HG03139 (cell line): ENCODE measurements around the gene TIAM1.

Source experiments
- ATAC-seq: cut with Tn5 transposase; IDR thresholded peaks from one replicate; pipeline ENCODE4 v1.9.1; 2021; ENCODE audit not compliant: unreplicated experiment

Gene TIAM1, protein sequence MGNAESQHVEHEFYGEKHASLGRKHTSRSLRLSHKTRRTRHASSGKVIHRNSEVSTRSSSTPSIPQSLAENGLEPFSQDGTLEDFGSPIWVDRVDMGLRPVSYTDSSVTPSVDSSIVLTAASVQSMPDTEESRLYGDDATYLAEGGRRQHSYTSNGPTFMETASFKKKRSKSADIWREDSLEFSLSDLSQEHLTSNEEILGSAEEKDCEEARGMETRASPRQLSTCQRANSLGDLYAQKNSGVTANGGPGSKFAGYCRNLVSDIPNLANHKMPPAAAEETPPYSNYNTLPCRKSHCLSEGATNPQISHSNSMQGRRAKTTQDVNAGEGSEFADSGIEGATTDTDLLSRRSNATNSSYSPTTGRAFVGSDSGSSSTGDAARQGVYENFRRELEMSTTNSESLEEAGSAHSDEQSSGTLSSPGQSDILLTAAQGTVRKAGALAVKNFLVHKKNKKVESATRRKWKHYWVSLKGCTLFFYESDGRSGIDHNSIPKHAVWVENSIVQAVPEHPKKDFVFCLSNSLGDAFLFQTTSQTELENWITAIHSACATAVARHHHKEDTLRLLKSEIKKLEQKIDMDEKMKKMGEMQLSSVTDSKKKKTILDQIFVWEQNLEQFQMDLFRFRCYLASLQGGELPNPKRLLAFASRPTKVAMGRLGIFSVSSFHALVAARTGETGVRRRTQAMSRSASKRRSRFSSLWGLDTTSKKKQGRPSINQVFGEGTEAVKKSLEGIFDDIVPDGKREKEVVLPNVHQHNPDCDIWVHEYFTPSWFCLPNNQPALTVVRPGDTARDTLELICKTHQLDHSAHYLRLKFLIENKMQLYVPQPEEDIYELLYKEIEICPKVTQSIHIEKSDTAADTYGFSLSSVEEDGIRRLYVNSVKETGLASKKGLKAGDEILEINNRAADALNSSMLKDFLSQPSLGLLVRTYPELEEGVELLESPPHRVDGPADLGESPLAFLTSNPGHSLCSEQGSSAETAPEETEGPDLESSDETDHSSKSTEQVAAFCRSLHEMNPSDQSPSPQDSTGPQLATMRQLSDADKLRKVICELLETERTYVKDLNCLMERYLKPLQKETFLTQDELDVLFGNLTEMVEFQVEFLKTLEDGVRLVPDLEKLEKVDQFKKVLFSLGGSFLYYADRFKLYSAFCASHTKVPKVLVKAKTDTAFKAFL (N-terminal part only)

DNA sequence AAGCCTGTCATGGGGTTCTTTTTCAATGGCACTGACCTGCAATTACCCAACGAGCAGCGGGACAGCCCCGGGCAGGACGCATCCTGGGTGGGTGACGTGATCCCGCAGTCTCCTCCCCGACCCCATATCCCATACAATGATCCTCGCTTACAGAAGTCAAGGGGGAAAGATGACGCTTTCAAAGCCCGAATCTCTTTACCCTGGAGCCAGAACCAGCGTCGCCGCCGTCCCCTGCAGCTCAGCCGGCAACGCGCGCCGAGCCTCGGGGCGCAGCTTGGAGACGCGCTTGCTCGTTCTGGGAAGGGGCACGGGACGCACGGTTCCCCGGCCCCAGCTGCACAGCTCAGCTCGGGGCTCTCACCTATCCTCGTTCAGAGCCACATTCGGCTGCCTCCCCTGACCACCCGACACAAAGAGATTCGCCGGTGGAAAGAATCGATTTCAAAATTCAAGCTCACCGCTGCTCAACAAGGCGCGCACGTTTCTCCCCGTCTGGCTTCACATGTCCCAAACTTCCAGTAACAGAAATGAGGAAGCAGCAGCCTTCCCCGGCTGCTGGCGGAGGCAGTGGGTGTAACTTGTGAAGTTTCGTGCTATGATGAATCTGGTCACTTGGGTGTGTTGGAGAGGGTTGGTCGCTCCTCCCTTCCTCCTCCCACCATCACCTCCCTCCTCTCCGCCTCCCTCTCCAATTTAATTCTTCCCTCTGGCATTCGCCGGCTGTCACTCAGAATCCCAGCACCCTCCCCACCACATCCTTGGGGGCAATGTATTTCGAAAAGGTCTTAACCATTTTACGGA lies at the start of gene TIAM1:
TSS of gene TIAM1 (minus strand) at position 582 of the 801 bp plus-strand sequence. CDS start 77,289 bp downstream, outside the sequence.
- ATAC-seq: no peak

- ATAC-seq: no peak
Observed at GRCh38 chr21:31387560-31388186, 43.6 kb upstream of the TIAM1 start.

- ATAC-seq: no peak
Observed at GRCh38 chr21:31386006-31386405, 41.9 kb upstream of the TIAM1 start.

DNA sequence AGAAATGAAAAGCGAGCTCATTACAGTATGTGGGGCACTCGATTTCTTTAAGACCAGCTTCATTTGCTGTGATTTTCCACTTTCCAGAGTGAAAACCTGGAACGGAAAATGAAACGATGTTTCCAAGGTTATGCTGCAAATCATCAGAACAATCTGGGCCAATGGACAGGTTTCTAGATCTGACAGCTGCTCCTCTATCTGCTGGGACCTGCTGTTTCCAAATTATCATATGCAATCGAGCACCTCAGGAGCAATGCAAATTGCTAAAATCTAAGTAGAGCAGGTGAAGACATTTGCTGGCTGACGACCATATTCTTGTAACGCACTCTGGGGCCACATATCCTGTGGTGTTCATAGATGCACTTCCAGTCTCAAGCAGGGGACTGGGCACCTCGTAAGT lies 39.7 kb upstream of the TIAM1 start:
- no peak for ATAC-seq

- no peak for ATAC-seq
Observed at GRCh38 chr21:31382060-31382459, 38.0 kb upstream of the TIAM1 start.

DNA sequence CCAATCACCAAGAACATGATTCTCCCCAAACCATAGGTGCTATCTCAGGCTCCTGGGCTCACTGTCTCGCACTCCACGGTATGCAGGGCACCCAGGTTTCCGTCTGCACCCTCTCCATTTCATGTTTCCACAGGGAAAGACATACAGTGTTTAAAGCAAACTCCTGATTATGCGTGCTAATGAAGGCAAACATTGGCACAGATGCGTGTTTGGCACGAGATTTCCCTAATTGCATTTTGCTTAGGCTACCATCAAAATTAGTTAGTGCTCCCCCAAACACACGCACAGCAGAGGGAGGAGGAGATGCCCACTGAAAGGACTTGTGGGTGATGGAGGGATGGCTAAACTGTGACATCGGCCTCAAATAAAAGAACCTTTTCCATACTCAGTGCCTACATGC lies 32.2 kb upstream of the TIAM1 start:
- no peak for ATAC-seq

DNA sequence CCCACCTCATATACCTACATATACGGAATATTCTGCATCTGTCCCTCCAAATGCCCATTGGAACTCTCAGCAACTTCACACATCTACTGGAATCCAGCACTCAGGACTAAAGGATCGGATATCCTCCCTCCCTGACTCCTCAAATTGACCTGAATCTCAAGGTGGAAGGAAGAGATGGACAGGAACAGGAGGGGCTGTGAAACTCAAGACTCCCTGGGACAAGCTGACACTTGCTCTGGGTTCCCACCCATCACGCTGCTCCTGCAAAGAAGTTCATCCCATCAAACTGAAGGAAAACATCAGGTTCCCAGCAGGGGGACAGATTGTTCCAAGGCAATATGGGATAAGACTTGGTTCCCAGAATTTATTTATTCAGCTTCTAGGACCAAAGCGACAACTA lies 30.3 kb upstream of the TIAM1 start:
- ATAC-seq: no peak

- ATAC-seq: no peak
Observed at GRCh38 chr21:31372471-31372765, 28.4 kb upstream of the TIAM1 start.

GRCh38 chr21:31371715-31372470 lies 27.8 kb upstream of the TIAM1 start:
- ATAC-seq: no peak

DNA sequence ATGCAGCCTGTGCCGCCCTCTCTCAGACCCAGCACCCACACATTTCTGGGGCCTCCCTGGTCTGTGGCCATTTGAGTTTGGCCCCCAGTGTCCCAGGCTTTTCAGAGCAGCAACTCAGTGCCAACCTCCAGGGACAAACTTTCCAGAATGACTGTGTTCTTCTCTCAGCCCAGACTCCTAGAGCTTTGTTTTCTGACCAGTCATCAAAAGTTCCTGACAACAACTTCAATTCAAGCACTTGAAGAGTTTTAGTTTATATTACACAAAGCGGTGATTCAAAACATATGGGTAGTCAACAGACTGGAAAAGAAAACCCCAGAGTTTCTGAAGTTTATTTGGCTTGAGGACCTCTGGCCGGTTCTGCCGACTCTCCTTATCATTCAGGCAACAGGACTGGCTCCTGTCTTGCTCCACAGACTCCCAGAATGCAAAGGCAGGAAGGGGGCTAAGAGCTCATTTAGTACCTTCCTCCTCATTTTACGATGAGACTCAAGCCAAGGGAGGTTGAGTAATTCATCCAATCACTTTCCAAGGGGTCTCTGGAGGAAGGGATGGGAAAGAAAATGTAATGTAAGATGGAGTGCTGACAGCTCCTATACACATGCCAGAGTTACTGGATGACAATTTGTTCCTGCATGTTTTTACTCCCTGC lies 27.0 kb upstream of the TIAM1 start:
- ATAC-seq: no peak

- no peak for ATAC-seq
Observed at GRCh38 chr21:31370281-31370892, 26.3 kb upstream of the TIAM1 start.

DNA sequence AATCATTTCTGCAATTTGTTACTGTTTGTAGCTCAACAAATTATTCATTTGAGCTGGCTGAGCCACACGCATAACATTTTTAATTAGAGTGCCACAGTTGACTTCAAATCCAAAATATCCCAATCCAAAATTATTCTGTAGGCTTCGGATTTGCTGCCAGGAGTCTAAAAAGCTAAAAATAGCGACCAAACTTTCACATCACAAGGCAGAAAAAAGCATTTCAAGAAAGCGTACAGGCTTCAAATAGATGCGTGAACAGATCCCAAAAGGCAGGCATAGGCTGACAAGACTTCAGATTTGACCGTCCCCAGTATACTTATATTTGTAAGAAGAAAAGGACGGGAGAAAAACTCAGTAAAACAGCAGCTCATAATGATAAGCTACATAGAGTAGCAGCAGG lies 24.3 kb upstream of the TIAM1 start:
- no peak for ATAC-seq

DNA sequence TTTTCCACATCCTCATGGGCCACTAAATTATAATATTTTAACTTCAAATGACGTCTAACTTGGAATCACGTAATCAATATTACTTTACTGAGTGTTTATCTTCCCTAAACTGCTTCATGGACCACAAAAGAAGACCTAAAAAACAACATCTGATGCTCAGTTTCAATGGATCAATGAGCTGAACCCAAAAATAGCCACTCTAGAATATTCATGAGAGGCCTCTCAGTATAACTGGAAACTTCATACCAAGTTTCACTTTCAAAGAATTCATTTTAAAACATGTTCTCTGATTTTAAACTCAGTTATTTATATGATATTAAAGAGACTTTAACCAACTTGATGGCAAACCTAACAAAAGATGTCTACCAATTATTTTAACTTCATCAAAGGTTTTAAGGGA lies 23.7 kb upstream of the TIAM1 start:
- no peak for ATAC-seq

- ATAC-seq: no peak
Observed at GRCh38 chr21:31366825-31367224, 22.8 kb upstream of the TIAM1 start.

GRCh38 chr21:31364253-31364945 lies 20.3 kb upstream of the TIAM1 start:
- no peak for ATAC-seq

- ATAC-seq: no peak
Observed at GRCh38 chr21:31363720-31364119, 19.7 kb upstream of the TIAM1 start.

DNA sequence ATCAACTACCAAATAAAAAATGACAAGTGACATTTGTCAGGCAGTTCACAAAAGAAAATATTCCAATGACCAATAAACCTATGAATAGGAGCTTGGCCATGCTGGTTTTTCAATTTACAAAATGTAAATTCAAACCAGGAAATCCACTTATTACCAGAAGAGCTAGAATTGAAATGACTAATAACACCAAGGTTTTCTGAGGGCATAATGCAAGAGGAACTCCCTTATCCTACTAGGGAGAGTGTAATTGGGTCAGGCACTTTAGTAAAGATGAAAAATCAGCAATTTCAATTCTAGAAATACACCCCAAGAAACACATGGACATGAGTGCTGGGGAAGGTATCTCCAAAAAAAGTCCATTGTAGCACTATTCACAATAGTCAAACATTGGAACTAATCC lies 16.7 kb upstream of the TIAM1 start:
- ATAC-seq: no peak

DNA sequence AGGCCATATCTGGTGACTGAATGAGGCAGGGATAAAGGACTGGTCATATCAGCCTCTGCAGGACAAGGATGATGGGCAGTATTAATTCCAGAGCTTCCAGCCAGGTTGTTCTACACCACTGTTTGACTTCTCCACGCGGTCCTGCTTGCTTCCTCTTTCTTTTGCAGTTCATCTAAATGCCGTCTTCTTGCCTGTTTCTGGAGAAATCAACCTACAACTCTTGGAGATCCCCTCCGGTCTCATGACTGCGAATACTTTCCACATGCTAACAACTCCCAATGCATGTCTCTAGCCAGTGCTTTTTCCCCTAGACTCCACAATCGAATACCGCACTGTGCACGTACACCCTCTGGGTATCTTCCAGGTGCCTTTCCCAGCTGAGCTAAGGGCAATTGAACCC lies 14.1 kb upstream of the TIAM1 start:
- ATAC-seq: no peak
